B cell (primary cell): ENCODE results near the gene OR4K5. TPM values are rescaled to one million over a fixed set of nuclear protein-coding genes. Genes with fewer than 3 reads are reported as not detected.
"Not testable (repeated sequence)": the region's sequence is repeated elsewhere in the genome, so short reads cannot be mapped to it uniquely, and the experiment has no call there.

Source experiments
- ATAC-seq: fragments of 200-7000 bp; cut with Tn5 transposase; one replicate; pipeline ENCODE4 v1.10.0; 2021; ENCODE audit warnings: low read depth, mild to moderate bottlenecking, moderate number of reproducible peaks, moderate library complexity
- CTCF ChIA-PET: fragments of 350-600 bp; sonication (Branson Sonifier 250); formaldehyde crosslinking; loops from one replicate; lab custom pipeline; 2021; ENCODE audit warnings: antibody characterized with exemption, inconsistent platforms; lab: Charles Lee
- POLR2A ChIA-PET: fragments of 350-600 bp; sonication (Branson Sonifier 250); formaldehyde crosslinking; loops from one replicate; lab custom pipeline; 2021; ENCODE audit warnings: antibody characterized with exemption; lab: Charles Lee
- DNase-seq: peaks from one replicate; pipeline ENCODE4 v3.0.0; 2013
- H2AFZ ChIP-seq: 2 replicates; pipeline ENCODE4 v1.6.1; 2012; ENCODE audit warnings: mild to moderate bottlenecking, low read depth, low read length; ENCODE audit not compliant: insufficient read depth, poor library complexity, severe bottlenecking
- H3K27ac ChIP-seq, 2 donors: 1 replicate in 1 of 2; 2 replicates in 1 of 2; pipeline ENCODE4 v1.5.1; 2012 to 2013; ENCODE audit warnings: low read length in 2 of 2, mild to moderate bottlenecking in 2 of 2, moderate library complexity in 1 of 2
- H3K27me3 ChIP-seq, 4 experiments: fragments of 200-600 bp in 1 of 4; sonication (generic) in 1 of 4; replicated peaks in 1 of 4; 1 replicate in 2 of 4; 2 replicates in 2 of 4; pipeline versions ENCODE4 v1.6.1 to v1.7.0; 2013 to 2016; ENCODE audit warnings: low read length in 3 of 4, mild to moderate bottlenecking in 2 of 4, mixed read lengths in 1 of 4, moderate library complexity in 1 of 4; ENCODE audit not compliant: insufficient read depth in 4 of 4, control insufficient read depth in 3 of 4; ENCODE audit errors: control extremely low read depth in 1 of 4
- H3K36me3 ChIP-seq, 2 experiments: replicated peaks in 1 of 2; 1 replicate in 1 of 2; 2 replicates in 1 of 2; pipeline versions ENCODE4 v1.6.1 to v1.7.1; 2013; ENCODE audit warnings: low read length in 1 of 2; ENCODE audit not compliant: insufficient read depth in 2 of 2, control insufficient read depth in 1 of 2; ENCODE audit errors: control extremely low read depth in 1 of 2, extremely low read depth in 1 of 2
- H3K4me1 ChIP-seq, 2 donors: fragments of 200-600 bp in 1 of 2; sonication (generic) in 1 of 2; 1 replicate in 1 of 2; 2 replicates in 1 of 2; pipeline versions ENCODE4 v1.5.1 to v1.6.1; 2013 to 2017; ENCODE audit warnings: low read length in 2 of 2; ENCODE audit not compliant: control insufficient read depth in 2 of 2, insufficient read depth in 2 of 2
- H3K4me2 ChIP-seq: replicated peaks from 2 replicates; pipeline ENCODE3; 2012; ENCODE audit warnings: mild to moderate bottlenecking, low read depth, low read length; ENCODE audit not compliant: poor library complexity, severe bottlenecking
- H3K4me3 ChIP-seq, 5 experiments: fragments of 200-600 bp in 1 of 5; sonication (generic) in 1 of 5; 1 replicate in 3 of 5; 2 replicates in 2 of 5; pipeline versions ENCODE4 v1.5.1 to v1.7.0; 2011 to 2016; ENCODE audit warnings: low read length in 4 of 5, mild to moderate bottlenecking in 4 of 5, low read depth in 2 of 5, control low read depth in 1 of 5, moderate library complexity in 1 of 5; ENCODE audit not compliant: insufficient read depth in 1 of 5; ENCODE audit errors: control extremely low read depth in 1 of 5, extremely low read depth in 1 of 5
- H3K79me2 ChIP-seq: fragments of 200-600 bp; sonication (generic); one replicate; pipeline ENCODE4 v1.6.0; 2016; ENCODE audit warnings: low read length; ENCODE audit not compliant: control insufficient read depth, insufficient read depth
- H3K9ac ChIP-seq: fragments of 200-600 bp; sonication (generic); 2 replicates; pipeline ENCODE4 v1.6.1; 2017; ENCODE audit warnings: mild to moderate bottlenecking, low read length, moderate library complexity
- H3K9me3 ChIP-seq, 3 donors: one replicate each; pipeline versions ENCODE4 v1.6.1 to v1.7.1; 2013; ENCODE audit warnings: low read length in 2 of 3; ENCODE audit not compliant: control insufficient read depth in 2 of 3, insufficient read depth in 1 of 3; ENCODE audit errors: control extremely low read depth in 1 of 3
- H4K20me1 ChIP-seq: 2 replicates; pipeline ENCODE4 v1.6.0; 2012; ENCODE audit warnings: mild to moderate bottlenecking, low read length; ENCODE audit not compliant: insufficient read depth, control insufficient read depth, poor library complexity, severe bottlenecking
- H3K27ac Mint-ChIP-seq: one replicate; pipeline ENCODE4 v1.8.0; 2021; ENCODE audit warnings: mixed read lengths
- H3K27me3 Mint-ChIP-seq: one replicate; pipeline ENCODE4 v1.8.0; 2021; ENCODE audit warnings: mixed read lengths
- H3K4me1 Mint-ChIP-seq: one replicate; pipeline ENCODE4 v1.8.0; 2021; ENCODE audit warnings: mixed read lengths
- H3K4me3 Mint-ChIP-seq: one replicate; pipeline ENCODE4 v1.8.0; 2021; ENCODE audit warnings: mixed read lengths
- H3K9me3 Mint-ChIP-seq: one replicate; pipeline ENCODE4 v1.8.0; 2022; ENCODE audit warnings: mixed read lengths; ENCODE audit not compliant: insufficient read depth
- EZH2 ChIP-seq: IDR thresholded peaks from 2 replicates; pipeline ENCODE4 v1.6.1; 2012; ENCODE audit warnings: borderline replicate concordance, low read depth, mild to moderate bottlenecking, moderate library complexity, low read length; ENCODE audit not compliant: insufficient read depth, poor library complexity, severe bottlenecking
- WGBS: methylation state at CpG from one replicate; pipeline ENCODE4 v1.1.5; 2013; ENCODE audit warnings: missing lambda C conversion rate; ENCODE audit not compliant: insufficient coverage; 5-methylcytosine and 5-hydroxymethylcytosine counted together
- intact Hi-C: fragments of 100-400 bp; cut with micrococcal nuclease; formaldehyde crosslinking; loops from one replicate; pipeline ENCODE4 v1.10.0; 2022
- polyA plus RNA-seq: library from polyadenylated mRNA; depleted of rRNA; stranded (reverse); fragments of >200 nt; gene quantifications from 2 replicates; pipeline ENCODE4 v1.2.3, GENCODE V29; 2012
- total RNA-seq, 2 donors: library from RNA; stranded (reverse); fragments of 120-200 nt in 1 of 2; gene quantifications; 1 replicate in 1 of 2; 2 replicates in 1 of 2; pipeline versions ENCODE4 v1.2.3 to v1.2.4, GENCODE V29; 2013 to 2022
- TF ChIP-seq, protein P1 (sequence below): fragments of 200-600 bp; IDR thresholded peaks from one replicate; pipeline ENCODE4 v1.8.0; 2022; ENCODE audit warnings: antibody characterized with exemption, mild to moderate bottlenecking

OR4K5 gene
- total and polyA plus RNA-seq, 2 donors (not counting 1 experiment from before 2014, with no cell fraction given): not detected

DNA sequence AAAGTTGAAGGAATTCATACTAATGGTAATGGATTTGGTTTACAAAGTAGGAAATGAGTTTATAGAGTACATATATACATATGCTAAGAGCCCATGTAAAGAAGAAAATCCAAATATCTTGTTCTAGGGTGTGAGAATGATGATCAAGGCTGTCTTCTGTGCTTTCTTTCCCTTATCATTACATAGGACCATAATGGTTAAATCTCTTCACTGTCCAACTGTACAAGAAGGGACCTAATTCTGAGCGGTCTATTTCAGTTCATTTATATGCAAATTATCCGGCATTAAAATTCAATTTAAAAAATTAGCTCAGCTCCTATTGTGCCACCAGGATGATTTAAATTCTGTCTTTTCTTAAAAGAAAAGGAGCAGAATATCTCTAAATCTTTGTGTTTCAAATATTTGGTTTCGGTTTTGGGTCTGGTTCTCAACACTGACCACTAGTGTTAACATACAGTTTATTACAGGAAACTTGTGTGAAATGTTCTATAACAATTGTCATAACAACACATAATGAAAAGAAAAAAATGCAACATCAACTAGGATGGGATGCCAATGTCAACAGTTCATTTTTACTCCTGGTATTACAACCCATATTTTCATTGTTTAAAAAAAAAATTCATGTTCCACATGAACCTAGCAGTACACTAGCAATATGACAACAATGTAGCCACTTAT lies 27.1 kb downstream of the OR4K5 start:
- H3K9me3 ChIP-seq: no peaks in the 10 kb centered on the region
- intact Hi-C loops: no loop called here
- WGBS: 100% methylated on average over 1 of the region's 3 CpGs
- H3K4me3 Mint-ChIP-seq: no peak overlapping the region
- no peaks in the 10 kb centered on the region for H3K27me3 ChIP-seq
- H3K27ac ChIP-seq: no peak overlapping the region
- no peak for TF ChIP-seq EZH2
- TF ChIP-seq, protein P1, sequence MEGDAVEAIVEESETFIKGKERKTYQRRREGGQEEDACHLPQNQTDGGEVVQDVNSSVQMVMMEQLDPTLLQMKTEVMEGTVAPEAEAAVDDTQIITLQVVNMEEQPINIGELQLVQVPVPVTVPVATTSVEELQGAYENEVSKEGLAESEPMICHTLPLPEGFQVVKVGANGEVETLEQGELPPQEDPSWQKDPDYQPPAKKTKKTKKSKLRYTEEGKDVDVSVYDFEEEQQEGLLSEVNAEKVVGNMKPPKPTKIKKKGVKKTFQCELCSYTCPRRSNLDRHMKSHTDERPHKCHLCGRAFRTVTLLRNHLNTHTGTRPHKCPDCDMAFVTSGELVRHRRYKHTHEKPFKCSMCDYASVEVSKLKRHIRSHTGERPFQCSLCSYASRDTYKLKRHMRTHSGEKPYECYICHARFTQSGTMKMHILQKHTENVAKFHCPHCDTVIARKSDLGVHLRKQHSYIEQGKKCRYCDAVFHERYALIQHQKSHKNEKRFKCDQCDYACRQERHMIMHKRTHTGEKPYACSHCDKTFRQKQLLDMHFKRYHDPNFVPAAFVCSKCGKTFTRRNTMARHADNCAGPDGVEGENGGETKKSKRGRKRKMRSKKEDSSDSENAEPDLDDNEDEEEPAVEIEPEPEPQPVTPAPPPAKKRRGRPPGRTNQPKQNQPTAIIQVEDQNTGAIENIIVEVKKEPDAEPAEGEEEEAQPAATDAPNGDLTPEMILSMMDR: no peak
- no peaks in the 10 kb centered on the region for H3K4me1 ChIP-seq
- H3K27me3 Mint-ChIP-seq: no peaks in the 10 kb centered on the region
- ATAC-seq (no peak), DNase-seq (no peak)
- no peaks in the 10 kb centered on the region for H3K4me1 Mint-ChIP-seq
- no peaks in the 10 kb centered on the region for H3K9me3 Mint-ChIP-seq
- no peak overlapping the region for H3K27ac Mint-ChIP-seq
- H3K36me3 ChIP-seq: no peaks in the 10 kb centered on the region
- H3K9ac ChIP-seq: no peak overlapping the region
- no peak overlapping the region for H3K4me2 ChIP-seq
- no peaks in the 10 kb centered on the region for H4K20me1 ChIP-seq
- H3K4me3 ChIP-seq: no peak overlapping the region
- H3K79me2 ChIP-seq: no peaks in the 10 kb centered on the region
- POLR2A ChIA-PET: no interaction called here
- no peak overlapping the region for H2AFZ ChIP-seq
- CTCF ChIA-PET: no interaction called here

DNA sequence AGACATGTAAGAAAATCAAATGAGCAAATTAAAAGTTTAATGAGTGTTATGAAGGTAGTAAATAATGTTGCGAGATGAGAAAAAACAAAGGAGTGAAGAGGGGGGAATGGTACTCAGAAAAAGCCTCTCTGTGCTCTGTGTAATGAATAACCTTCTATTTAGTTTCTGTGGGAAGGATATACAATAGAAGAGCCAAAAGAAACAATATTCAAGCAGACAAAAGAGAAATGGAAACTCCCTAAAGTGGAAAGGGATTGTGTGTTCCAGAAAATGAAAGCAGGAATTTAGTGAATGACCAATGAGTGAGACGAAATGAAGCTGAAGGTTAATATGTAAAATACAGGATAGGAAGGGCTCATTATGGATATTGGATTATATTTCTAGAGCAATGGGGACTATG lies 28.8 kb downstream of the OR4K5 start:
- no peaks in the 10 kb centered on the region for H3K27me3 Mint-ChIP-seq
- no peaks in the 10 kb centered on the region for H3K9me3 Mint-ChIP-seq
- Histone ChIP-seq H3K9me3 (no peaks in the 10 kb centered on the region), H3K79me2 (no peaks in the 10 kb centered on the region), H4K20me1 (no peaks in the 10 kb centered on the region), H3K27ac (no peak overlapping the region), H3K36me3 (no peaks in the 10 kb centered on the region), H3K4me2 (no peak overlapping the region), H3K27me3 (no peaks in the 10 kb centered on the region), H3K4me1 (no peaks in the 10 kb centered on the region), H3K4me3 (no peak overlapping the region), H3K9ac (no peak overlapping the region), H2AFZ (no peak overlapping the region)
- no peak for DNase-seq
- ChIA-PET POLR2A (no interaction called here), CTCF (no interaction called here)
- H3K27ac Mint-ChIP-seq: no peak overlapping the region
- H3K4me3 Mint-ChIP-seq: no peak overlapping the region
- TF ChIP-seq EZH2: no peak
- TF ChIP-seq, protein P1: no peak
- no peak for ATAC-seq
- 80% methylated on average over 2 of the region's 2 CpGs for WGBS
- no peaks in the 10 kb centered on the region for H3K4me1 Mint-ChIP-seq
- intact Hi-C loops: no loop called here

DNA sequence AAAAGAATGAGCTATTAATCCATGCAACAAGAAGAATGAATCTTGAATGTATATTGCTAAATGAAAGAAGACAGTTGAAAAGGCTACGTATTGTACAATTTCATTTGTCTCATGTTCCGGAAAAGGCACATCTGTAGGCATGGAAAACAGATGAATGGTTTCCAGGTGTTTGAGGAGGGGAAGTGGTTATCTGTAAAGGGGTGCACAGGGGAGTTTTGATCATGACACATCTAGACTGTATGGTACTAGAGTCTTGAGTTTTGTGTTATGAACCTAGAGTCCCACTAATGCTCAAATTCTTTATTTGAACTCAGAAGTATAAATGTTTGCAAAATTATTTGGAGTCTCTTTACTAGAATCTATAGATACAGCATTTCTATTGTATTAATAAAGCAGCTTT lies 49.3 kb downstream of the OR4K5 start:
- H3K4me3 ChIP-seq, H3K9me3 ChIP-seq, H3K79me2 ChIP-seq, H3K27me3 Mint-ChIP-seq, H3K27ac Mint-ChIP-seq, POLR2A ChIA-PET, H2AFZ ChIP-seq, ATAC-seq, H3K9ac ChIP-seq, CTCF ChIA-PET, H3K27ac ChIP-seq, H3K4me1 ChIP-seq, H3K4me1 Mint-ChIP-seq, H4K20me1 ChIP-seq, H3K9me3 Mint-ChIP-seq, intact Hi-C loops, H3K4me3 Mint-ChIP-seq, H3K36me3 ChIP-seq, H3K4me2 ChIP-seq, DNase-seq, H3K27me3 ChIP-seq: not testable (repeated sequence)
- WGBS: no CpG with 5 or more reads among the region's 2 CpGs
